NOMO-1 (cell line): ENCODE measurements around the gene ANKRD24.
"Not testable (repeated sequence)": the region's sequence is repeated elsewhere in the genome, so short reads cannot be mapped to it uniquely, and the experiment has no call there.

Experiments
- DNase-seq, 2 experiments: peaks; one replicate each; lab custom pipeline; 2025; ENCODE audit not compliant: unreplicated experiment in 2 of 2; lab: John Stamatoyannopoulos, UW

The ANKRD24 gene

DNA sequence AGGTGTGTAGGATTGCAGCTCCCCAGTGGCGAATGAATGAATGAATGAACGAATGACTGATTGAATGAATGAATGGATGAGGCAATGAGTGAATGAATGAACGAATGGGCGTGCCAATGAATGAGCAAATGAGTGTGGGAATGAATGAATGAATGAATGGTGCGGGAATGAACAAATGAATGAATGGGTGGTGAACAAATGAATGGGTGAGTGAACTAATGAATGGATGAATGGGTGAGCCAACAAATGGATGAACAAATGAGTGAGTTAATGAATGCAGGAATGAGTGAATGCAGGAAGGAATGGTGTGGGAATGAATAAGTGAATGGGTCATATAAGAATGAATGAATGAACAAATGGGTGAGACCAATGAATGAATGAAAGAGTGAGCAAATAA is 14.7 kb downstream of the ANKRD24 start:
- DNase-seq, result no peak

DNA sequence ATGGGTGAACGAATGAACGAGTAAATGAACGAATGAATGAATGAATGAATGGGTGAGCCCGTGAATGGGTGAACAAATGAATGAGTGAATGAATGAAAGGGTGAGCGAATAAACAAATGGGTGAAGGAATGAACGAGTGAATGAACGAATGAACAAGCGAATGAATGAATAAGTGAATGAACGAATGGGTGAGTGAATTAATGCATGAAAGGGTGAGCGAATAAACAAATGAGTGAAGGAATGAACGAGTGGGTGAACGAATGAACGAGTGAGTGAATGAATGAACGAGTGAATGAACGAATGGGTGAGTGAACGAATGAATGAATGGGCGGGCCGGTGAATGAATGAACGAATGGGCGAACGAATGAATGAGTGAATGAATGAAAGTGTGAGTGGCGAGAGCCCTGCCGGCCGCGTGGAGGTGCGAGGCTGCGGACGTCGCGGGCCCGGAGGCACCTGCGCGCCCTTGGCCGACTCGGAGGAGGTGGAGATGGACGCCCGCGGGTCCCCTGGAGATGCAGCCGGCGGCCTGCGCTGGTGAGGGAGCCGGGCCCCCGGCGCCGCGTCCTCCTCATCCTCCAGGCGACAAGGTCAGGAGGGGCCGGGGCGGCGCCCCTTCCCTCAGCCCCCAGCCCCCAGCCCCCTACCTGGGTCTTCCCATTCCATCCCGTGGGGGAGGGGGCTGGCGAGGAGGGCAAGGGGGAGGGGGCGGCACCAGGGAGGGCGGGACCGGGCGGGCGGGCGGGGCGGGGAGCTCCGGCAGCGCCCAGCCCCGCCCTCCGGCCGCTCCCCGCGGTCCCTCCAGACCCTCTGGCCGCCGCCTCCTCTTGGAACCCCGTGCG is 15.4 kb downstream of the ANKRD24 start:
- no peak for DNase-seq

DNA sequence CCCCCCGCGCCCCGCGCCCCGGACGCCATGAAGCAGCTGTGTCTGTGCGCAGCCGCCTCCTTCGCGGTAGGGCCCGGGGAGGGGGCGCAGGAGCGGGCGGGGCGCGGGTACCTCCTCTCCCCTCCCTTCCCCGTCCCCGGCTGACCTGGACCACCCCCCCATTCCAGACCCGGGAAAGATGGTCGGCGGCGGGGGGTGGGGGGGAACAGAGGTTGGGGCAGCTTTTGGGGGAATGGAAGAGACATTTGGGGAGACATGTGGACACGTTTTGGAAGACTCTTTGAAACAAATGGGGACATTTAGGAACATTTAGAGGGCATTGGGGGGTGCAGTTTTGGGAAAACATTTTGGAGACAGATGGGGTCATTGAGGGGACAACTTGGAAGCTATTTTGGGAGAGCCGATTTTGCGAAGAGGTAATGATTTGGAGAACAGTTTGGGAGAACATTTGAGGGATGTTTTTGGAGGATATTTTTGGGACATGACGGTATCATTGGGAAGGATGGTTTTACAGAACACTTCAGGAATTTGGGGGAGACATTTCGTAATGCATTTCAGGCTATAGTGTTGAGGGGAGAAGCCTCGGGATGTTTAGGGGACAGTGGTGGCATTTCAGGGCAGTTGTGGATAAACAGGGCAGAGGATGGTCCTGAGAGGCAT is 16.1 kb downstream of the ANKRD24 start:
- DNase-seq, result no peak

DNA sequence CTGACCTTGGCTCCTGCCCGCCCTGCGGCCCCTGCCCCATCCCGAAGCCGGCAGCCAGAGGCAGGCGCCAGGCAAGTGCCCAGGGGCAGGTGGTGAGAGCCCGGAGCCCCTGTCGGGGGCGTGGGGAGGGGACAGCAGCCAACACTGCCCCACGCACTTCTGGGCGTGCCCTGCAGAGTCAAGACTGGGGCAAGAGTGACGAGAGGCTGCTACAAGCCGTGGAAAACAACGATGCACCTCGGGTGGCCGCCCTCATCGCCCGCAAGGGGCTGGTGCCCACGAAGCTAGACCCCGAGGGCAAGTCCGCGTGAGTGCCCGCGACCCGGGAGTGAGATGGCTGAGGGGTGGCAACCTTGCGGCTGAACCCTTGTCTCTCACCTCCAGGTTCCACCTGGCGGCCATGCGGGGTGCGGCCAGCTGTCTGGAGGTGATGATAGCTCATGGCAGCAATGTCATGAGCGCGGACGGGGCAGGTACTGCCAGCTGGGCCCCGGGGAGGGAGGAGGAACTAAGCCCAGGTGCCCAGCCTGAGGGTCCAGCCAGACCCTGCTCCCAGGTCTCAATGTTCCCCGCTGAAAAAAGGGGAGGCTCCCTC is 17.3 kb downstream of the ANKRD24 start:
- DNase-seq, result no peak

DNA sequence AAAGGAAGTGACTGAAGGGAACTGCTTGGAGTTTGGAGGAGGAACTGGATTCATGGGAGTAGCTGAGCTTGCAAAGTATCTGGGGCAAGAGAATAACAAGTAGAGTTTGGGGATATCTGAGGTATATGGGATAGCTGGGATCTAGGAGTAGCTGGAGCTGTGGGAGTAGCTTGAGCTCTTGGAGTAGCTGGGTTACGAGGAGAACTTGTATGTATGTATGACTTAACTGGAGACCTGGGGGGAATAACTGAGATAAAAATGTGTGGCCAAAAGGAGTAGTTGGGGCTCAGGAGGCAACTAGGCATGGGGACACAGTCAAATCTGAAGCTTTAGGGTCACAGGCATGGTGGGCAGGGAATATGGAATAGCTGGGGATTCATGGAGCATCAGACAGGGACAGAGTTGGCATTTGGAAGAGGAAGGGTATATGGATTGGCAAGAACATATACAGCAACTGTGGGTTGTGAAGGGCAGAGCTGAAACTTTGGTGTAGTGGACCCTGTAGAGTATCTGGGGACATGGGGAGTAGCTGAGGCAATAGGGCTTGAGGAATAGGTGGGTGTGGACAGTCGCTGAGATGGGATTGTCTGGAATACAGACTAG is 18.6 kb downstream of the ANKRD24 start:
- no peak for DNase-seq

DNA sequence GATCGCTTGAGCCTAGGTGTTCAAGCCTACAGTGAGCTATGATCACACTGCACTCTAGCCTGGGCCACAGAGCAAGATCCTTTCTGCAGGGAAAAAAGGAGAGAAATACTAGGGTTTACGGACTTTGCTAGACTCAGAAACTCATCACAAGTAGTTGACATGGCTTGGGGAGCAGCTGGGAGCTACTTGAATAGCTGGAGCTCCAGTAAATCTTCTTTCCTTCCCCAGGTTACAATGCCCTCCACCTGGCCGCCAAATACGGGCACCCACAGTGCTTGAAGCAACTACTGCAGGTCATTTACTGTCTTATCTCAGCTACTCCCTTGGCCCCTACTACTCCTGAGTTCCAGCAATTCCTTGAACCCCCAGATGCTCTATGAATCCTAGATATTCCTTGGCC is 19.3 kb downstream of the ANKRD24 start:
- DNase-seq, result no peak

DNA sequence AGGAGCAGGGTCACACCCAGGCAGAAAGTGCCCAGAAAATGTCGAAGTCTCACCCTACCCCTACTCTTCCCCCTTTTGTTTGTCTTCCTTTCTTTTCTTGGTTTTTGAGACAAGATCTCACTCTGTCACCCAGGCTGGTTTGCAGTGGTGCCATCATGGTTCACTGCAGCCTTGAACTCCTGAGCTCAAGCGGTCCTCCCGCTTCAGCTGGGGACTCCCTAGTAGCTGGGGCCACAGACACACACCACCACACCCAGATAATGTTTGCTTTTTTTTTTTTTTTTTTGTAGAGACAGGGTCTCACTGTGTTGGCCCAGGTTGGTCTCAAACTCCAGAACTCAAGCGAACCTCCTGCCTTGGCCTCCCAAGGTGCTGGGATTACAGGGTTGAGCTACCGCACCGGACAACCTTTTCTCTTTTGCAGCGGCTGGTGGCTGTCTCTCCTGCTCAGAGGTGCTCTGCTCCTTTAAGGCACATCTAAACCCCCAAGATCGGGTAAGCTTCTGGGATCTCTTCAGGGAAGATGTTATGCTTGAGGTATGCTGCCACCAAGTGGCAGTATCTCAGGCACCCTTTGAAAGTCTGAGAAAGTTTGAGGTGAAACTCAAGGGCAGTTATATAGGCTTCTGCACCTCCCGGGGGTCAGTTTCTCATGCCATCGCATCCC is 24.5 kb downstream of the ANKRD24 start:
- DNase-seq, result no peak

DNA sequence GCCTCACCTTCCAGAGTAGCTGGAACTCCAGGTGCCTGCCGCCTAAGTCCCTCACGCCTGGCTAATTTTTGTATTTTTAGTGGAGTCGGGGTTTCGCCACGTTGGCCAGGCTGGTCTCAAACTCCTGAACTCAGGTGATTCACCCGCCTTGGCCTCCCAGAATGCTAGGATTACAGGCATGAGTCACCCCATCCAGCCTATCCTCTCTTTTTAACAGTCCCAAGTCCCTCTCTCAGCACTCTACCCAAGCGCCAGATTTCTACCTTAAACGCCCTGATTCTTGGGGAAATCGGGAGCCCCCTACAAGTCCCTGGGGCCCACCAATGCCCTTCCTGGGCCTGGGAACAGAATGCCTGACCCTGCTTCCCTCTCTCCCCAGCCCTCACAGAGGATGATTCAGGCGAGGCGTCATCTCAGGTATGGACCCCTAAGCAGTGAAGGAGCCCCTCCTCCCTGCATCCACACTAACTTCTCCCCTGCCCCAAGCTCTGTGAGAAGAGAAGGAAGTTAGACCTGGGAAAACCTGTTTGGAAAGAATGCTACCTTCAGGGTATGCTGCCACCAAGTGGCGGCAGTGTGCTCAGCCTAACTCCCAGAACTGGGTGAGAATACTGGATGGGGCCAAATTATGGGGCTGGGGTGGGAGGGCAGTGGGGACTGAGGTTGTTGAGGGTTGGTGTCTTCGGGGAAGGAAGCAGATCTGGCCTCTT is 26.1 kb downstream of the ANKRD24 start:
- DNase-seq, result peak in 1 of 2 experiments; percentile 13

DNA sequence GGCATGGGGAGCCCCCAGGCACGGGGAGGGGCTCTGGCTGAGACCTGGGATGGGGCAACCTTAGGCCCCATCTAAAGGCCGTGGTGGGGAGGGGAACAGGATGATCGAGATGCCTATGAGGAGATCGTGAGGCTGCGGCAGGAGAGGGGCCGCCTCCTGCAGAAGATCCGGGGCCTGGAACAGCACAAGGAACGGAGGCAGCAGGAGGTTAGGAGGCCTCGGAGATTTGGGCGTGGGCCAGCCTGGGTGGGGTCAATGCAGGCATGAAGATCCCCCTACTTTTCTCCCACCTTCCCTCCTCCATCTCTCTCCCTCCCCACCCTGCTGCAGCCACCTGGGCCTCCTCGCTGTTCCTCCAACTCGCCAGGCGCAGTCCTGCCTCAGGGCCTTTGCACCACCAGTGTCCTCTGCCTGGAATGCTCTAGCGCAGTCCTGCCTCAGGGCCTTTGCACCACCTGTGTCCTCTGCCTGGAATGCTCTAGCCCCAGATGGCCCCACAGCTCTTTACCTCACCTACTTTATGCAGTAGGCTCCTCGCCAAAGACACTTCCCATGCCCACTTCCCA is 27.8 kb downstream of the ANKRD24 start:
- no peak for DNase-seq

DNA sequence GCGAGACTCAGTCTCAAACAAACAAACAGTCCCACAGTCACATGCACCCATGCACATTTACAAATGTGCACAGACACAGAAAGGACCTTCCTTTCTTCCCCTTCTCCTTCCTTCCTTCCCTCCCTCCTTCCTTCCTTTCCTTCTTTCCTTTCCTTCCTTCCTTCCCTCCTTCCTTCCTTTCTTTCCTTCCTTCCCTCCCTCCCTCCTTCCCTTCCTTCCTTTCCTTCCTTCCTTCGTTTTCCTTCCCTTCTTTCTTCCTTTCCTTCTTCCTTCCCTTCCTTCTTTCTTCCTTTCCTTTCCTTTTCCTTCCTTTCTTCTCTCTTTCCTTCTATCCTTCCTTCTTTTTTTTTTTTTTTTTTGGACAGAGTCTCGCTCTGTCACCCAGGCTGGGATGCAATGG is 30.6 kb downstream of the ANKRD24 start:
- no peak for DNase-seq

DNA sequence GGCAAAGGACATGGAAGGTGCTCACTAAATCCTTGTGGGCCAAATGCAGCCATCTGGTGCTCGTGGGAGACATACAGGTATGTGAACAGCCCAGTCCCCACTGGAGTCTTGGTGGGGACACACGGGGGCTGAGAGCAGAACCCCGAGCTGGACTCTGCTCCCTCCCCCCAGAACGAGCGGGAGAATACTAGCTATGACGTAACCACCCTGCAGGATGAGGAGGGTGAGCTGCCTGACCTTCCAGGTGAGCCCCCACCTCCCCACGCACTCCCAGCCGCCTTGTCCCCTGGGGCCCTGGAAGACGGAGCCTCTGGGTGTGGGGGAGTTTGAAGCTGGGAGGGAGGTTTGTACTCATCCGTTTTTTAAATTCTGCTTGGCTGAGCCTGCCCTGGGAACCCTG is 33.3 kb downstream of the ANKRD24 start:
- no peak for DNase-seq

DNA sequence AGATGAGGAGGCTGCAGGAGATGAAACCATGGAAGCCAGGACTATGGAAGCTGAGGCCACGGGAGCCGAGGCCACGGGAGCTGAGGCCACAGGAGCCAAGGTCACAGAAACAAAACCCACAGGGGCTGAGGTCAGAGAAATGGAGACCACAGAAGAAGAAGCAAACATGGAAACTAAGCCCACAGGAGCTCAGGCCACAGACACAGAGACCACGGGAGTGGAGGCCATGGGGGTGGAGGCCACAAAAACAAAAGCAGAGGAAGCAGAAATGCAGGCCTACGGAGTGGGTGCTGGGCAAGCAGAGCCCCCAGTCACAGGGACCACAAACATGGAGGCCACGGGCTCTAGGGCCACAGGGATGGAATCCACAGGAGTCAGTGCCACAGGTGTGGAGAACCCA is 34.4 kb downstream of the ANKRD24 start:
- no peak for DNase-seq

DNA sequence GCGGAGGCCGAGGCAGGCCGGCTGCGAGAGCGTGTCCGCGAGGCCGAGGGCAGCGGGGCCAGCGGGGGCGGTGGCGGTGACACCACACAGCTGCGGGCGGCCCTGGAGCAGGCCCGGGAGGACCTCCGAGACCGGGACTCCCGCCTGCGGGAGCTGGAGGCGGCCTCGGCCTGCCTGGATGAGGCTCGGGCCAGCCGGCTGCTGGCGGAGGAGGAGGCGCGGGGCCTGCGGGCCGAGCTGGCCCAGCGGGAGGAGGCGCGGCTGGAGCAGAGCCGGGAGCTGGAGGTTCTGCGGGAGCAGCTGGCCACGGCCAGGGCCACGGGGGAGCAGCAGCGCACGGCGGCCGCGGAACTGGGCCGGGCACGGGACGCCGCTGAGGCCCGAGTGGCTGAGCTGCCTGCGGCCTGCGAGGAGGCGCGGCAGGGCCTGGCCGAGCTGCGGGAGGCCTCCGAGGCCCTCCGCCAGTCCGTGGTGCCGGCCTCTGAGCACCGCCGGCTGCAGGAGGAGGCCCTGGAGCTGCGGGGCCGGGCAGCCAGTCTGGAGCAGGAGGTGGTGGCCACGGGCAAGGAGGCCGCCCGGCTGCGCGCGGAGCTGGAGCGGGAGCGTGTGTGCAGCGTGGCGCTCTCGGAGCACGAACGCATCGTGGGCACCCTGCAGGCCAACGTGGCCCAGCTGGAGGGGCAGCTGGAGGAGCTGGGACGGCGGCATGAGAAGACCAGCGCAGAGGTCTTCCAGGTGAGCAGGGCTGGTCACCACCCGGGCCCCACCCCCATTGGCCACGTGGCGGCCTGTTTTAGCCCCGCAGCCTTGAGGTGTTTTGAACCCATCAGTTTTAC is 35.2 kb downstream of the ANKRD24 start:
- DNase-seq, result no peak

DNA sequence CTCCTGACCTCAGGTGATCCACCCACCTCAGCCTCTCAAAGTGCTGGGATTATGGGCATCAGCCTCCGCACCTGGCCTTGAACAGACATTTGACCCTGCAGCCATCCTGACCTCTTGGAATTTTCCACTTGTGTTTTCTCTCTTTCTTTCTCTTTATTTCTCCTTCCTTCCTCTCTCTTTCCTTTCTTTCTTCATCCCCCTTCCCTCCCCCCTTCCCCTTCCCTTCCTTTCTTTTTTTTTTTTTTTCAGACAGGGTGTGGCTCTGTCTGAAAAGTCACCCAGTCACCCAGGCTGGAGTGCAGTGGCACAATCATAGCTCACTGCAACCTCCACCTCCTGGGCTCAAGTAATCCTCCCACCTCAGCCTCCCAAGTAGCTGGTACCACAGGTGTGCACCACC is 36.0 kb downstream of the ANKRD24 start:
- DNase-seq, result not testable (repeated sequence)

DNA sequence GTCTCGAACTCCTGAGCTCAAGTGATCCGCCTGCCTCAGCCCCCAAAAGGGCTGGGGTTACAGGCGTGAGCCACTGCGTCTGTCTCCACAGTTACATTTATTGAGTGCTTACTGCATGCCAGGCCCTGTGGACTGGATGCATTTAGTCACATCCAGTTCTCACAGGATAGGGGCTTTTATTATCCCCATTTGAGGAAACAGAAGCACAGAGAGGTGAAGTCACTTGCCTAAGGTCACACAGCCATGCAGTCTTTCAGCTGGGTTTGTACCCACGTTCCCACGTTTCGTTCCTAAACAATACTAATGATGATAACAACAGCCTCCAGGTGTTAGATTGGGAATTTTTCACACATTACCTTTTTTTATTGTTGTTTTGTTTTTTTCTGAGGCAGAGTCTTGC is 37.7 kb downstream of the ANKRD24 start:
- DNase-seq, result no peak

DNA sequence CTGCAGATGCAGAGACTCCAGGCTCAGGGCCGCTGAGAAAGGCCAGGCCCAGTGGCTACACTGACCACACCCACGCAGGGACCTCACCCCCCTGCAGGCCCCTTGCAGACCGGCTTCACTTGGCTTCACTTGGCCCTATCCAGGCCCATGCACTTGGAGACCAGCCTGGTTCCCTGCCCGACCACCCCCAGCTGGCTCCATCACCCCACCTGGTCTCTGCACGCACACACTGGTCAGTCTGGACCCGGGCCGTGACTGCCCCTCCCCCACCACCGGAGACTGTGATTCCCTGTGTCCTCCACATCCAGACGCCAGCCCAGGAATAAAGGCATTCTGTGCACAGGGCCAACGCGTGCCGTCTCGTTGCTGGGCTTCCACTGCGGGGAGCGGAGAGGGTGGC is 42.0 kb downstream of the ANKRD24 start:
- no peak for DNase-seq

DNA sequence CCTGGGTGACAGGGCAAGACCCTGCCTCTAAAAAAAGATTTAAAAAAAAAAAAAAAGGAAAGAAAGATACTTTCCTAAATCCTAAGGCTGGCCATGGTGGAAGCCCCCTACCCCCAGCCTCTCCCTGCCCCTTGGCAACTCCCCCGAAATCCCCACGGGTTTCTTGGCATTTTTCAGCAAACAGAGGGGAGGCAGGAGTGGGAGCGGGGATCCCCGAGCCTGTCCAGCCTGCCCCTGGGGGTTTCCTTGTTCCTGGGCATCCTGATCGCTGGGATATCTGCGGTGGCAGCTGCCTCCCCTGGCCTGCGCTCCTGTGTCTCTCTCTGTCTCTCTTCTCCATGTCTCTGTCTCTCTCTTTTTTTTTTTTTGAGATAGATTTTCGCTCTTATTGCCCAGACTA is 43.4 kb downstream of the ANKRD24 start:
- no peak for DNase-seq

DNA sequence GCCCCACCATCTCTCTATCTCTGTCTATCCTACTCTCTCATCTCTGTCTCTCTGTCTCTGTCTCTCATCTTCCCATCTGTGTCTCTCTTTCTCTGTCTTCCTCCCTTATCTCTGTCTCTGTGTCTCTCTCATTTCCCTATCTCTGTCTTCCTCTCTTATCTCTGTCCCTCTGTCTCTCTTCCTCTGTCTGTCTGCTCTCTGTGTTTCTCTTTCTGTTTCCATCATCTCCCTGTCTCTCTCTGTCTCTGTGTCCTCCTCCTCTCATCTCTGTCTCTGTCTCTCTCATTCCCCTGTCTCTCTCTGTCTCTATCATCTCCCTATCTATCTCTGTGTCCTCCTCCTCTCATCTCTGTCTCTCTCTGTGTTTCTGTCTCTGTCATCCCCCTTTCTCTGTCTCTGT is 45.3 kb downstream of the ANKRD24 start:
- no peak for DNase-seq

DNA sequence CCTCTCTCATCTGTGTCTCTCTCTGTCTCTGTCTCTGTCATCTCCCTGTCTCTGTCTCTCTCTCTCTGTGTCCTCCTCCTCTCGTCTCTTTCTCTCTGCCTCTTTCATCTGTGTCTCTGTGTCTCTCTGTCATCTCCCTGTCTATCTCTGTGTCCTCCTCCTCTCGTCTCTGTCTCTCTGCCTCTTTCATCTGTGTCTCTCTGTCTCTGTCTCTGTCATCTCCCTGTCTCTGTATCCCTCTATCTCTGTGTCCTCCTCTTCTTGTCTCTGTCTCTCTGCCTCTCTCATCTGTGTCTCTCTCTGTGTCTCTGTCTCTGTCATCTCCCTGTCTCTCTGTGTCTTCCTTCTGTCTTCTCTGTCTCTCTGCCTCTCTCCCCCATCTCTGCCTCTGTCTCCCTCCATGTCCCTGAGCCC is 46.3 kb downstream of the ANKRD24 start:
- no peak for DNase-seq
